ENCODE data around the gene BACH2. TPM values are rescaled to one million over a fixed set of nuclear protein-coding genes. Genes with fewer than 3 reads are reported as not detected.
A peak's percentile ranks its signal among the peaks of the same experiment; 100 is the strongest.

BACH2 gene
- total RNA-seq, 2 experiments from 2014 or later, result 75.1 to 77.9 TPM

DNA sequence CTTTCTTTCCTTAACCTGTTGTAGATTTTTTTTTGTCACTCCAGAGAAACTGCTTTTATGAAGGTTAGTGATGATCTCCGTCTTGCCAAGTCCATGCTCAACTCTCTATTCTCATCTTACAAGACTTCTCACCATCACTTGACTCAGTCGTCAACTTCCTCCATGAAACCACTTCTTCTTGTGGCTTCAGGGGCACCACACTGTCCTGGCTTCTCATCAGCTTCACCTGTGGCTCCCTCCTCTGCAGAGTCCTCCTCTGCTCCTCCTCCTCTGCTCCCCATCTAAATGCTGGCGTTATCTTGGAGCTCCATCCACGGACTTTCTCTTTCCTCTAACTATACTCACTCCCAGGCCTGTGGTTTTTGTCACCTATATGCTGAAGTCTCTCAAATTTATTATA is 187.5 kb downstream of the BACH2 start:
- H3K27me3 Mint-ChIP-seq (ENCODE audit: low read depth), result no peaks in the 10 kb centered on the region
- intact Hi-C loops (cut with micrococcal nuclease), result loop anchor here (1.0 kb wide), 1 partner anchor 28 kb away; no protein-coding TSS in a partner anchor
- peaks cover 28% of the 10 kb centered on the region for H3K36me3 Mint-ChIP-seq (ENCODE audit: low read depth)
- peak overlapping the region; percentile 79 for H3K27ac Mint-ChIP-seq
- CTCF ChIA-PET, result interaction anchor here (0.7 to 3.3 kb wide), 8 partner anchors 10 to 370 kb away, joined by 3 to 27 read pairs (median 4); no protein-coding TSS in a partner anchor
- DNase-seq, result peak; percentile 62
- H3K4me1 Mint-ChIP-seq (ENCODE audit: low read depth), result peaks cover 90% of the 10 kb centered on the region
- peaks cover 17% of the 10 kb centered on the region for H3K9me3 Mint-ChIP-seq
- peak overlapping the region; percentile 39 for H3K4me3 Mint-ChIP-seq

DNA sequence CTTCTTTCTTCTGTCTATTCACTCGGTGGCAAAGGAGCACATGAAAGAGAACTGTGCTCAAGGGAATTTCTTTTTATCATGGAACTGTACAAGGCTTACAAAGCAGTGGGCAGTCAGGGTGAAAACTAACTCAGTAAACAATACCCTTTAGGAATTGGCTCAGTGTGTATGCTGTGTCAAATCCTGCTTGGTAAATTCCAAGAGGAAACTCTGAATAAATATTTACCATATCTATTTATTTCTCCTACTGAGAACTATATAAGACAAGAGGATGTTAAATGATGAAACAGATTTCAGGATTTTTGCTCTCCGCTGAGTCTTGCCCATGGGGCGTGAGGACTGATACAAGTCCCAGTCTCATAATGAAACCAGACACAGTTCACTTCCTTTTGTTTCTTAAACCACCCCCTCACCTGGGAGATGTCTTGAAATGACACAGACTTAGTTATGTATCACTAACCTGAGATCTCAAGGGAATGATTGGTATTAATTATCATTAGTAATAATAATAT is 188.8 kb downstream of the BACH2 start:
- Mint-ChIP-seq H3K4me1 (ENCODE audit: low read depth) (peaks cover 96% of the 10 kb centered on the region), H3K27me3 (ENCODE audit: low read depth) (no peaks in the 10 kb centered on the region), H3K36me3 (ENCODE audit: low read depth) (peaks cover 25% of the 10 kb centered on the region), H3K9me3 (peaks cover 4% of the 10 kb centered on the region), H3K27ac (peak overlapping the region; percentile 48), H3K4me3 (no peak overlapping the region)
- CTCF ChIA-PET, result interaction anchor here (0.6 to 3.3 kb wide), 5 partner anchors 12 to 371 kb away, joined by 3 to 27 read pairs (median 3); no protein-coding TSS in a partner anchor
- intact Hi-C loops (cut with micrococcal nuclease), result loop anchor here (1.0 kb wide), 3 partner anchors 36 to 99 kb away; no protein-coding TSS in a partner anchor
- DNase-seq, result peak; percentile 69

DNA sequence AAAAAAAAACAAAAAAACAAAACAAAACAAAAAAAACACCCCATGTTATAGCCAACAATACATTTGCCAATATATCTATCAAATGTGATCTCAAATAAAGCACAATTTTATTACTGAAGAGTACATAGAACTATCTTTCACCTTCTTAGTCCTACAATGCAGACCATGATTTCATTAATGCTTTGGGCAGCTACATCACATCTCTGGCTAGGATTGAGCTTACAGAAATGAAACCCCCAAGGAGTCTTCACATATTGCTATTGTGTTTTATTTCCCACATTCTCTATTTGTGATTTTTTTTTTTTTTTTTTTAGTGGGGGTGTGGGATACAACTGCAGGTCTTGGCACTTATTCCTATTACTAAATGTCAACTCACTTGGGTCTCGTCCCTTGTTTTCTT is 189.3 kb downstream of the BACH2 start:
- Mint-ChIP-seq H3K27ac (peak overlapping the region; percentile 48), H3K27me3 (ENCODE audit: low read depth) (no peaks in the 10 kb centered on the region), H3K4me3 (no peak overlapping the region), H3K9me3 (no peaks in the 10 kb centered on the region), H3K36me3 (ENCODE audit: low read depth) (peaks cover 20% of the 10 kb centered on the region), H3K4me1 (ENCODE audit: low read depth) (peaks cover 95% of the 10 kb centered on the region)
- CTCF ChIA-PET, result interaction anchor here (0.6 to 3.1 kb wide), 5 partner anchors 24 to 369 kb away, joined by 3 to 14 read pairs (median 3); no protein-coding TSS in a partner anchor
- no peak for DNase-seq
- intact Hi-C loops (cut with micrococcal nuclease), result no loop called here

DNA sequence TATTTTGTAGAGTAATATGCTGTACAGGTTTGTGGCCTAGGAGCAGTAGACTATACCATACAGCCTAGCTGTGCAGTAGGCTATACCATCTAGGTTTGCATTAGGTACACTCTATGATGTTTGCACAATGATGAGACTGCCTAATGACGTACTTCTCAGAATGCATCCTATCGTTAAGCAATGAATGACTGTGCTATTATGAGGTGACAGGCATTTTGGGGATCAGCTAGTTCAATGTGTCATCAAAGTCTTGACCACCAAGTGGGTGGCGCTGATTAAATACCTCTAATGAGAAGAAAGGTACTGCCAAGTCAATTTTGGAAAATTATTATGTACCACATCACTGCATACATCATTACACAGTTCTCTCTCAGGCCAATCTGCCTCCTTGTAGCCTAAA is 190.2 kb downstream of the BACH2 start:
- Mint-ChIP-seq H3K4me3 (no peak overlapping the region), H3K27ac (peak overlapping the region; percentile 38), H3K27me3 (ENCODE audit: low read depth) (no peaks in the 10 kb centered on the region), H3K4me1 (ENCODE audit: low read depth) (peaks cover 91% of the 10 kb centered on the region), H3K36me3 (ENCODE audit: low read depth) (peaks cover 20% of the 10 kb centered on the region), H3K9me3 (no peaks in the 10 kb centered on the region)
- no peak for DNase-seq
- CTCF ChIA-PET, result interaction anchor here (0.6 to 3.1 kb wide), 8 partner anchors 9 to 178 kb away, joined by 3 to 14 read pairs (median 5); no protein-coding TSS in a partner anchor
- intact Hi-C loops (cut with micrococcal nuclease), result loop anchor here (1.0 kb wide), 1 partner anchor 58 kb away; no protein-coding TSS in a partner anchor

DNA sequence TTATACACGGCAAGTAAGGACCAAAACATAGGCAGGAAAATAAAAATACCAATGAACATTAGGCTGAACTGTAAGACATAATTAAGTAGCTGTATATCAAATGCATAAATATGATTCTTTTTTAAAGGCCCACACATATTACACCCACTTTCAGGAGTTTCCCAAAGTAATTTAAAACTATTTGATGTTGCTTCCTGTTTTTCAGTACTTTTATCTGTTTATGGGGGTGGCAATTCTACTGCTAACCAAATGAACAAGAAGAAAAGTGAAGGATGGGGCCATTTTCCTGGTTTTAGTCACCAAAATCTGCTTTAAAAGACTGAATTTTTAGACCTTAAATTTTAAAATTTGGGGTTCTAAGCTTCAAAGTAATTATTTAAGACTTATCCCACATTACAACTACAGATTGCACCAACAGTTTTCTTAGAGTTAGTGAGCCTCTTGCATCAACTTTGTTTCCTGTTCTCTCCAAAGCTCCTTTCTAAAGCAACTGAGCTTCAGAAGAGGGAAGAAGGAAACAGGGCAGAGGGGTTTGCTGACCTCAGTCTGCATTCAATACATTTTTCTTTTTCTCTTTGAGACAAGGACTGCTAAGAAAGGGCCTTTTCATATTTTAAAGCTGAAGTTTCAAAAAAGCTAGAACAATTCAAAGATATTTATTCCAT is 191.0 kb downstream of the BACH2 start:
- CTCF ChIA-PET, result interaction anchor here (0.5 to 3.1 kb wide), 10 partner anchors 8 to 756 kb away, joined by 3 to 14 read pairs (median 4); no protein-coding TSS in a partner anchor
- no peaks in the 10 kb centered on the region for H3K27me3 Mint-ChIP-seq (ENCODE audit: low read depth)
- H3K9me3 Mint-ChIP-seq, result no peaks in the 10 kb centered on the region
- peaks cover 22% of the 10 kb centered on the region for H3K36me3 Mint-ChIP-seq (ENCODE audit: low read depth)
- no peak for DNase-seq
- peak overlapping the region; percentile 13 for H3K4me3 Mint-ChIP-seq
- intact Hi-C loops (cut with micrococcal nuclease), result loop anchor here (1.0 kb wide), 1 partner anchor 57 kb away; no protein-coding TSS in a partner anchor
- peak overlapping the region; percentile 56 for H3K27ac Mint-ChIP-seq
- H3K4me1 Mint-ChIP-seq (ENCODE audit: low read depth), result peaks cover 91% of the 10 kb centered on the region

DNA sequence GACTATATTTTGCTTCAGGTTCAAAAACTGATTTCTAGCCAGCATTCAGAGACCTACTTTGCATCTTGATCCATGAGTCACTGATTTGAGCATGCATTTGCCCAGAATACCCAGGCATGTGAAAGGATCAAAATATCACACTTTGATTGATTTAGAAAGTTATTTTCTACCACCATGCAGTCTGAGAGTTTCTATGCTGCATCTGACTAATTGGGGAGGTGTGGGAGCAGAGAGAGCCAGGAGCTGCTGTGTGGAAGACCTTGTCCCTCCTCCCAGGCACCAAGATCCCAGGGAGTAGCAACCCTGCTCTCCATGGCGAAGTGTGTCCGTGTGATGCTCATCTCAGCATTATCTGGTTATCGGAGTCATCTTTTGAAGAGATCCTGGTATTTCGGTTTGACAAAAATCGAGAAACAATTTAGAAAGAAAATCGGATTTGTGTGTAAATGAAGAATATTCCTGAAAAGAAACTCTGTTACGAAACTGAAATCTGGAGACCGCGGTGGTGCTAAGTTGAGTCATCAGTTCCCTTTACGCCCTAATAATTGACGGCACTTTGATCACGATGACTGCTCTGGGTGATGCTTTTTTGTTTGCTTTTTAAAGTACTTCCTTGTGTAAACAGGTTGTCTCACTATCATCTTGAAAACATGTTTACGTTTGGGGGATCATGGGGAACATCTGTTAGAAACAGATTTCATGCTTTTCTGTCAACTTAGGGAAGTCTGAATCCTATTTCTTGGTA is 193.4 kb downstream of the BACH2 start:
- Mint-ChIP-seq H3K9me3 (no peaks in the 10 kb centered on the region), H3K36me3 (ENCODE audit: low read depth) (peaks cover 17% of the 10 kb centered on the region), H3K27me3 (ENCODE audit: low read depth) (no peaks in the 10 kb centered on the region), H3K27ac (peak overlapping the region; percentile 79), H3K4me3 (peak overlapping the region; percentile 45), H3K4me1 (ENCODE audit: low read depth) (peaks cover 93% of the 10 kb centered on the region)
- CTCF ChIA-PET, result no interaction called here
- intact Hi-C loops (cut with micrococcal nuclease), result loop anchor here (1.0 kb wide), 1 partner anchor 22 kb away; no protein-coding TSS in a partner anchor
- DNase-seq, result peak; percentile 53

DNA sequence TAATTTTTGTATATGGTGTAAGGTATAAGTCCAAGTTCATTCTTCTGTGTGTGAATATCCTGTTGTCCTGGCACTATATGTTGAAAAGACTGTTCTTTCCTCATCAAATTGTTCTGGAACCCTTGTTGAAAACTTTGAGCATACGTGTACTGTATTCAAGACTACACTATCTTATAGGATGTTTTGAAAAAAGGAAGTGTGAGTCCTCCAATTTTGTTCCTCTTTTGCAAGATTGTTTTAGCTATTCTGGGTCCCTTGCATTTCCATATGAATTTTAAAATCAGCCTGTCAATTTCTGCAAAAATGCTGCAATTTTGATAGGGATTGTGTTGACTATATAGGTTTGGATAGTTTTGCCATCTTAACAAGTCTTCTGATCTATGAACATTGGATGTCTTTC is 195.2 kb downstream of the BACH2 start:
- DNase-seq, result no peak
- no peak overlapping the region for H3K4me3 Mint-ChIP-seq
- CTCF ChIA-PET, result no interaction called here
- H3K9me3 Mint-ChIP-seq, result no peaks in the 10 kb centered on the region
- H3K27ac Mint-ChIP-seq, result no peak overlapping the region
- H3K36me3 Mint-ChIP-seq (ENCODE audit: low read depth), result peaks cover 17% of the 10 kb centered on the region
- peaks cover 95% of the 10 kb centered on the region for H3K4me1 Mint-ChIP-seq (ENCODE audit: low read depth)
- intact Hi-C loops (cut with micrococcal nuclease), result no loop called here
- no peaks in the 10 kb centered on the region for H3K27me3 Mint-ChIP-seq (ENCODE audit: low read depth)

DNA sequence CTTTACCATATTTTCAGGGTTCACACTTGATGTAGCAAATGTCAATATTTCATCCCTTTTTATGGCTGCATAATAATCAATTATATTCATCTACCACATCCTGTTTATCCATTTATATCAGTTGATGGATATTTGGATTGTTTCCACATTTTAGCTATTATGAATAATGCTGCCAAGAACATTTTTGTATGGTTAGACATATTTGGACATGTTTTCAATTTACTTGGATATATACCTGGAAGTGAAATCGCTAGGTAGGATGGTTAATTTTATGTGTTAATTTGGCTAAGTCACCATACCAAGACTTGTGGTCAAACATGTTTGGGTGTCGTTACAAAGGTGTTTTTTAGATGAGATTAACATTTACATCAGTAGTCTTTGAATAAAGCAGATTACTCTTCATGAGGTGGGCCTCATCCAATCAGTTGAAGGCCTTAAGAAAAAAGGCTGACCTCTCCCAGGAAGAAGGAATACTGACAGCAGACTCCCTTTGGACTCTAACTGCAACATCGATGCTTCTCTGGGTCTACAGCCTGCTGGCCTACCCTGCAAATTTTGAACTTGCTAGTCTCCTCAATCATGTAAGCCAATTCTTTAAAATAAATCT is 196.5 kb downstream of the BACH2 start:
- H3K27ac Mint-ChIP-seq, result no peak overlapping the region
- no peaks in the 10 kb centered on the region for H3K27me3 Mint-ChIP-seq (ENCODE audit: low read depth)
- H3K4me3 Mint-ChIP-seq, result no peak overlapping the region
- no peak for DNase-seq
- peaks cover 18% of the 10 kb centered on the region for H3K36me3 Mint-ChIP-seq (ENCODE audit: low read depth)
- intact Hi-C loops (cut with micrococcal nuclease), result no loop called here
- CTCF ChIA-PET, result no interaction called here
- no peaks in the 10 kb centered on the region for H3K9me3 Mint-ChIP-seq
- H3K4me1 Mint-ChIP-seq (ENCODE audit: low read depth), result peaks cover 95% of the 10 kb centered on the region

DNA sequence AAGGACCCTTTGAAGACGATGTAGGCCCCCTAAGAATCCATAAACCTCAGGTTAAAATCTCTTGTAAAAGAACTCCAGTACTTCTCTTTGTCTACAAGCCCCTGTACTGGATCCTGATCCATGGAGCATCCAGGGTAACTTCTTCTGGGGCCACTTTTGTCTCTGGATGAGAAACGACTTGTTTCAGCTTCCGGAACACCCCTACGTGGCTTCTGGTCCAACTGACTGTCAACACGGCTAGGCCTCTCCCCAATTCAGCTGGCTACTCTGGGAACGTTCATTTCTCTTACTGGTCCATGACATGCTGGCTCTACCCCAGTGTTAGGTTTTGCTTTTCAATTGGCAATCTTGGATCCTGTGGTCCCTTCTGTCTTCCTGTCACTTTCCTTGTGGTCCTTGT is 198.0 kb downstream of the BACH2 start:
- no peak overlapping the region for H3K4me3 Mint-ChIP-seq
- no peaks in the 10 kb centered on the region for H3K9me3 Mint-ChIP-seq
- intact Hi-C loops (cut with micrococcal nuclease), result no loop called here
- H3K36me3 Mint-ChIP-seq (ENCODE audit: low read depth), result peaks cover 11% of the 10 kb centered on the region
- H3K4me1 Mint-ChIP-seq (ENCODE audit: low read depth), result peaks cover 94% of the 10 kb centered on the region
- CTCF ChIA-PET, result interaction anchor here (0.6 to 1.7 kb wide), 13 partner anchors 10 to 186 kb away, joined by 3 to 8 read pairs (median 4); no protein-coding TSS in a partner anchor
- DNase-seq, result no peak
- peak overlapping the region; percentile 43 for H3K27ac Mint-ChIP-seq
- no peaks in the 10 kb centered on the region for H3K27me3 Mint-ChIP-seq (ENCODE audit: low read depth)

DNA sequence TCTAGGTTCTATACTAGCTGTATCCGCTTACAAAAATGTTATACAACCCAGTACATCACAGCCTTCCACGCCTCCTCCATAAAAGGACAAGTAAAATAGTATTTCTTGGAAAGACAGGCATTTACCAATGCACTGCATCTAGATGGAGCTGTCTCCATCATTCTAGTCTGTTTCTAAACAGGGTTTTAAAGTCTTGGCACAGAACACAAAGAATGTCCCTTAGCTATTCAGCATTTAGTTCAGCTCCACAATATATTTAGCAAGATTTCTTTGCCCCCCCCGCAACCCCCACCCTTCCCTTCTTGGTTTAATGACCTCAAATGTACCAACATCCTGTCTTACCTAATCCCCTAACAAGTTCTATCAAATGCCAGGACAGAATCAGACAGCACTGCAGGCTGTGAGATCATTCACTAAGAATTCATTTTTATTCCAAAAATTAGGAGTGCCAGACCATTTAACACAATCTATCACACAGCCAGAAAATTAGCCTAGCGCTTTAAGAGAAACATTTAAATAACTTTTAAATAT is 198.6 kb downstream of the BACH2 start:
- H3K4me3 Mint-ChIP-seq, result no peak overlapping the region
- H3K27me3 Mint-ChIP-seq (ENCODE audit: low read depth), result no peaks in the 10 kb centered on the region
- CTCF ChIA-PET, result interaction anchor here (0.6 to 1.7 kb wide), 15 partner anchors 8 to 187 kb away, joined by 3 to 8 read pairs (median 4); no protein-coding TSS in a partner anchor
- peaks cover 94% of the 10 kb centered on the region for H3K4me1 Mint-ChIP-seq (ENCODE audit: low read depth)
- intact Hi-C loops (cut with micrococcal nuclease), result no loop called here
- peak; percentile 49 for DNase-seq
- peak overlapping the region; percentile 43 for H3K27ac Mint-ChIP-seq
- H3K9me3 Mint-ChIP-seq, result no peaks in the 10 kb centered on the region
- peaks cover 9% of the 10 kb centered on the region for H3K36me3 Mint-ChIP-seq (ENCODE audit: low read depth)

DNA sequence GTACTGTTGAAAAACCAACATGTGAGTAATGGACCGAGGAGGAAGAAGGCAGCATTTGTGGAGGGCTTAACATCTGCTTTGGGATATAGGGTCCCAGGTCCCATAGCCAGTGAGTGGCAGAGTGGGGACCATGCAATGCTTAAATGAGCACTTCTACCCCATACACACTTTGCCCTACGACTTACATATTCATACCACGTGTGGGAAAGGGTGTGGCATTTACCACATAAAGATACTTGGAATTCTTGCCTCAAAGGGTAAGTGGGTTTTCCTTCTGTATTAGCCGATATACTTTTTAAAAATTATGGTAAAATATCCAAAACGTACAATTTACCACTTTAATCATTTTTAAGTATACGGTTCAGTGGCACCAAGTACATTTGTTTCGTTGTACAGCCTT is 199.3 kb downstream of the BACH2 start:
- Mint-ChIP-seq H3K27ac (peak overlapping the region; percentile 87), H3K4me3 (no peak overlapping the region), H3K4me1 (ENCODE audit: low read depth) (peaks cover 94% of the 10 kb centered on the region), H3K36me3 (ENCODE audit: low read depth) (peaks cover 9% of the 10 kb centered on the region), H3K27me3 (ENCODE audit: low read depth) (no peaks in the 10 kb centered on the region), H3K9me3 (no peaks in the 10 kb centered on the region)
- no peak for DNase-seq
- intact Hi-C loops (cut with micrococcal nuclease), result no loop called here
- CTCF ChIA-PET, result interaction anchor here (0.7 to 1.7 kb wide), 11 partner anchors 9 to 382 kb away, joined by 3 to 8 read pairs (median 4); no protein-coding TSS in a partner anchor

Data from activated naive CD4-positive, alpha-beta T cell treated with anti-CD3 and anti-CD28 coated beads for 36 hours (primary cell).